Activated T-helper 1 cell treated with anti-CD3 and anti-CD28 coated beads, Interleukin-12 subunit alpha, Interleukin-12 subunit beta, Interleukin-2, Interleukin-4 antibody, amounts not matched to agents 30 ng/mL and 10 ng/mL and 1 ng/mL, durations not matched to agents 14 hours and 24 hours and 36 hours (primary cell): ENCODE results near the gene TMEM132C. TPM values are rescaled to one million over a fixed set of nuclear protein-coding genes. Genes with fewer than 3 reads are reported as not detected.

Source experiments
- DNase-seq: peaks from one replicate; pipeline ENCODE4 v3.0.0; 2021; ENCODE audit warnings: low spot score
- H3K27ac Mint-ChIP-seq: one replicate; pipeline ENCODE4 v1.8.0; 2021; ENCODE audit warnings: mild to moderate bottlenecking, mixed read lengths
- H3K27me3 Mint-ChIP-seq: one replicate; pipeline ENCODE4 v1.8.0; 2022; ENCODE audit warnings: mild to moderate bottlenecking, moderate library complexity, mixed read lengths; ENCODE audit not compliant: insufficient read depth
- H3K36me3 Mint-ChIP-seq: one replicate; pipeline ENCODE4 v1.8.0; 2021; ENCODE audit warnings: low read depth, mixed read lengths
- H3K4me1 Mint-ChIP-seq: one replicate; pipeline ENCODE4 v1.8.0; 2021; ENCODE audit warnings: low read depth, mixed read lengths
- H3K4me3 Mint-ChIP-seq: one replicate; pipeline ENCODE4 v1.8.0; 2021; ENCODE audit warnings: mild to moderate bottlenecking, moderate library complexity, mixed read lengths
- H3K9me3 Mint-ChIP-seq: one replicate; pipeline ENCODE4 v1.8.0; 2021; ENCODE audit warnings: mixed read lengths
- intact Hi-C: fragments of 100-400 bp; cut with micrococcal nuclease; formaldehyde crosslinking; loops from one replicate; pipeline ENCODE4 v1.15.1; 2024
- total RNA-seq: library from RNA; stranded (reverse); gene quantifications from 2 replicates; pipeline ENCODE4 v1.2.3, GENCODE V29; 2022

The TMEM132C gene
- total RNA-seq, 1 donor from 2014 or later, result not detected

DNA sequence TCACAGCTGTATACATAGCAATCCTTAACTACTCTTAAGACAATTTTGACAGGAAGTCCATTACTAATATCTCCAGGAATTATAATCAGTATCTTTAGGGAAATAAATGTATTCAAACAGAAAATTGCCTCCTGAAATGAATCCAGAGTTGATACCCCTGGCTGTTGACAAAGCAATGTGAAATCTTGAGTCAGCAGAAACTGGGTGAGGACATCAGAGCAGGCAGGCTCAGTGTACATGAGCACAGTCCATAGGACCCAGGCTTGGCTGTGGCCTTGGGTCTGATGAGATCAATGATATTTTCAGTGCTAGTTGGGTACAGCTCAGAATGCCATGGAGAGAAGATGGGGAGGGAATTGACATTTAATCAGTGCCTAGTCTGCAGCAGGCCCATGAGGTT lies 405.5 kb downstream of the TMEM132C start:
- DNase-seq, result no peak
- no peaks in the 10 kb centered on the region for H3K4me1 Mint-ChIP-seq
- H3K9me3 Mint-ChIP-seq, result peaks cover 3% of the 10 kb centered on the region
- intact Hi-C loops, result no loop called here
- H3K27ac Mint-ChIP-seq, result no peak overlapping the region
- H3K36me3 Mint-ChIP-seq, result no peaks in the 10 kb centered on the region
- H3K4me3 Mint-ChIP-seq, result no peak overlapping the region
- peaks cover 2% of the 10 kb centered on the region for H3K27me3 Mint-ChIP-seq

GRCh38 chr12:128672893-128673292 lies 405.9 kb downstream of the TMEM132C start:
- no peaks in the 10 kb centered on the region for H3K4me1 Mint-ChIP-seq
- peaks cover 2% of the 10 kb centered on the region for H3K27me3 Mint-ChIP-seq
- H3K36me3 Mint-ChIP-seq, result no peaks in the 10 kb centered on the region
- no peak overlapping the region for H3K4me3 Mint-ChIP-seq
- DNase-seq, result no peak
- H3K27ac Mint-ChIP-seq, result no peak overlapping the region
- peaks cover 3% of the 10 kb centered on the region for H3K9me3 Mint-ChIP-seq
- intact Hi-C loops, result no loop called here

- DNase-seq, result no peak
- intact Hi-C loops, result no loop called here
- Mint-ChIP-seq H3K4me3 (no peak overlapping the region), H3K9me3 (no peaks in the 10 kb centered on the region), H3K27ac (no peak overlapping the region), H3K36me3 (no peaks in the 10 kb centered on the region), H3K27me3 (peaks cover 2% of the 10 kb centered on the region), H3K4me1 (no peaks in the 10 kb centered on the region)
These were observed 408.6 kb downstream of the TMEM132C start for GRCh38 chr12:128675576-128675975.

DNA sequence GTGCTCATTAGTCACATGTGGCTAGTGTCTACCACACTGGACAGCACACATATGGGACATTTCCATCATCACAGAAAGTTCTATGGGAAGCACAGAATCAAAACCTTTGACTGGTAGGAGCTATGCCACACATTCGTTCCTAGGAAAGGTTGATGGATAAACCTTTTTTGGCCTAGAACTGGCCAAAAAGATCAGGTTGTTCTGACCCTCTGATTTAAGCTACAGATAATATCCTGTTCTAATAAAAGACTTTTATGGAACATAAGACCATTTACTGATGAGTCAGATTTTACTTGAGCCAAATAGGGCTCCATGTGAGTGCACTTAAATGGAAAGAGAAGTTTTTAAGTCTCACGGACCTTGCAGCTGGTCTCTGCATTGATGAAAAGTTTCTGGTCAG lies 413.6 kb downstream of the TMEM132C start:
- Mint-ChIP-seq H3K27me3 (no peaks in the 10 kb centered on the region), H3K4me3 (no peak overlapping the region), H3K36me3 (no peaks in the 10 kb centered on the region), H3K27ac (no peak overlapping the region), H3K9me3 (peaks cover 4% of the 10 kb centered on the region), H3K4me1 (no peaks in the 10 kb centered on the region)
- no peak for DNase-seq
- intact Hi-C loops, result no loop called here

DNA sequence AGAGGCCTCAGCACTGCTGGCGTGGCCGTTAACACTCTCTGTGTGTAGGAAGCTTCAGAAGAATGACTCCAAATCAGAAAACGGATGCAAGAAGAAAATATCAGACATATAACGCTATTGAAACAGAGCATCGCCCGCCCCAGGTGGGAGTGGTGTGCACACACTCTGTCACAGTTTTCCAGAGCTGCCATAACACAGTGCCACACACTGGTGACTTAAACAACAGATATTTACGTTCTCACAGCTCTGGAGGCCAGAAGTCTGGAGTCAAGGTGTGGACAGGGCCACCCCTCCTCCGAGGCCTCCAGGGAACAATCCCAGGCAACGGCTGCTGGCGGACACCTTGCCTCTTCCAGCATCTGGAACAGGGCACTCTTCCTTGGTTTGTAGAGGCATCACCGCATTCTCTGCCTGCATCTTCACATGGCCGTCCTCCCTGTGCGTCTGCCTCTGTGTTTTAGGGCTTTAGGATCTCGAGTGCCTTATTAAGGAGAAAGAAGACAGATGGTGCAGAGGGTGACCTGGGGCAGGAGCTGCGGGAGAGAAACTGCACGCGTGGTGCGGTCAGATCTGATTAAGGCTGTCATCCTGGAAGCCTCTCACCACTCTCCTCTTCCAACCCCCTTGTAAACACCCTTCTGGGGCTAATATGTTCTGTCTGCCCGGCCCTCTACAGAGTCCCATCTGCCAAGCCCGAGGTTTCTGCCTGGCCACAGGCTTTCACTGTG lies 415.7 kb downstream of the TMEM132C start:
- Mint-ChIP-seq H3K27me3 (no peaks in the 10 kb centered on the region), H3K9me3 (peaks cover 4% of the 10 kb centered on the region)
- intact Hi-C loops, result no loop called here

GRCh38 chr12:128684352-128684751 lies 417.4 kb downstream of the TMEM132C start:
- H3K9me3 Mint-ChIP-seq, result peaks cover 4% of the 10 kb centered on the region
- H3K27me3 Mint-ChIP-seq, result peaks cover 2% of the 10 kb centered on the region

More for the DNA sequence above, 415.7 kb downstream of the TMEM132C start:
- H3K4me3 Mint-ChIP-seq, result no peak overlapping the region
- H3K27ac Mint-ChIP-seq, result no peak overlapping the region
- no peaks in the 10 kb centered on the region for H3K4me1 Mint-ChIP-seq
- H3K36me3 Mint-ChIP-seq, result no peaks in the 10 kb centered on the region
- no peak for DNase-seq

GRCh38 chr12:128685903-128686475 lies 419.0 kb downstream of the TMEM132C start:
- H3K4me1 Mint-ChIP-seq, result no peaks in the 10 kb centered on the region
- no peaks in the 10 kb centered on the region for H3K36me3 Mint-ChIP-seq
- H3K4me3 Mint-ChIP-seq, result no peak overlapping the region
- peaks cover 2% of the 10 kb centered on the region for H3K27me3 Mint-ChIP-seq
- H3K9me3 Mint-ChIP-seq, result peaks cover 4% of the 10 kb centered on the region
- no peak for DNase-seq
- H3K27ac Mint-ChIP-seq, result no peak overlapping the region
- intact Hi-C loops, result no loop called here

More at GRCh38 chr12:128684352-128684751, 417.4 kb downstream of the TMEM132C start:
- Mint-ChIP-seq H3K36me3 (no peaks in the 10 kb centered on the region), H3K27ac (no peak overlapping the region), H3K4me3 (no peak overlapping the region), H3K4me1 (no peaks in the 10 kb centered on the region)
- intact Hi-C loops, result no loop called here
- no peak for DNase-seq

GRCh38 chr12:128687851-128688250 lies 420.9 kb downstream of the TMEM132C start:
- Mint-ChIP-seq H3K4me3 (no peak overlapping the region), H3K4me1 (no peaks in the 10 kb centered on the region), H3K27me3 (peaks cover 2% of the 10 kb centered on the region), H3K36me3 (no peaks in the 10 kb centered on the region), H3K27ac (no peak overlapping the region), H3K9me3 (peaks cover 4% of the 10 kb centered on the region)
- DNase-seq, result no peak
- intact Hi-C loops, result no loop called here

DNA sequence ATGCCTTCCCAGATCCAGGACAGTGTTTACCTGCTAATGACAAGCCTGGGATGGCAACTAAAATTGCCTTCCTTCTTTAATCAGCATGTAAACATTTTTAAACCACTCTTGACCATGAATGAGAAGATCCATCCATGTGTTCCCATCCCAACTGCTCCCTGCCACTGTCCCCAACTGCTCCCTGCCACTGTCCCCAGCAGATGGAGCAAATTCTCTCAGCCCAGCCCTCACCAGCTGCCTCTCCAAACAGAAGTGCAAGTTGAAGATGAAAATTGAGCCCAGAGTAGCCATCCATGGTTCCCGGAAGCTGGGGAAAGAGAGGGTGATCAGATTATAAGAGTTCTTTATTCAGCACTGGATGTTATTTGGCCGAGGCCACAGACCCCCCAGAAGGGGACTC lies 423.7 kb downstream of the TMEM132C start:
- no peaks in the 10 kb centered on the region for H3K9me3 Mint-ChIP-seq
- H3K4me3 Mint-ChIP-seq, result no peak overlapping the region

DNA sequence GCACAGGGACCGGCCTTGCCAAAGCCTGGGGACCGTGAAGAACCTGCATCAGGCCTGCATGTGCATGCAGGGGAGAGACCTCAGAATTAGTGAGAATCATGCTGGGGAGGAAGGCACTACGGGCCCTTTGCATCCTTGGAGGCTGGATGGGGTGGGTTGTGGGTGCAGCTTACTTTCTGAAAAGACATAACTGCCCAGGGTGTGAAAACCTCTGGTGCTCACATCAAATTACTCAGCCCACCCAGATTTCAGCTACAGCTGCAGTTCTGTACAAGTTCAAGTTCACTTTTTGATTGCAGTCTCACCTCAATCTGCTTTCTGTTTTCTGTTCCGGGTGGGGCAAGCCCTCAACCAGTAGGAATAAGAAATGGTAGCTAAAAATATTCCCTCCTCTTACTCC lies 426.1 kb downstream of the TMEM132C start:
- H3K4me1 Mint-ChIP-seq, result no peaks in the 10 kb centered on the region
- peaks cover 4% of the 10 kb centered on the region for H3K9me3 Mint-ChIP-seq
- intact Hi-C loops, result no loop called here
- DNase-seq, result no peak
- no peak overlapping the region for H3K4me3 Mint-ChIP-seq
- H3K27ac Mint-ChIP-seq, result no peak overlapping the region
- H3K27me3 Mint-ChIP-seq, result peaks cover 2% of the 10 kb centered on the region
- H3K36me3 Mint-ChIP-seq, result no peaks in the 10 kb centered on the region

More for the DNA sequence above, 423.7 kb downstream of the TMEM132C start:
- intact Hi-C loops, result no loop called here
- Mint-ChIP-seq H3K4me1 (no peaks in the 10 kb centered on the region), H3K27me3 (peaks cover 2% of the 10 kb centered on the region), H3K36me3 (no peaks in the 10 kb centered on the region), H3K27ac (no peak overlapping the region)
- no peak for DNase-seq

GRCh38 chr12:128693771-128694170 lies 426.8 kb downstream of the TMEM132C start:
- H3K27ac Mint-ChIP-seq, result no peak overlapping the region
- no peaks in the 10 kb centered on the region for H3K27me3 Mint-ChIP-seq
- no peaks in the 10 kb centered on the region for H3K4me1 Mint-ChIP-seq
- no peak for DNase-seq
- H3K36me3 Mint-ChIP-seq, result no peaks in the 10 kb centered on the region
- no peak overlapping the region for H3K4me3 Mint-ChIP-seq
- intact Hi-C loops, result no loop called here
- H3K9me3 Mint-ChIP-seq, result peaks cover 4% of the 10 kb centered on the region

- no peak overlapping the region for H3K27ac Mint-ChIP-seq
- no peaks in the 10 kb centered on the region for H3K36me3 Mint-ChIP-seq
- no peak for DNase-seq
These were observed 427.5 kb downstream of the TMEM132C start for GRCh38 chr12:128694445-128694844.

DNA sequence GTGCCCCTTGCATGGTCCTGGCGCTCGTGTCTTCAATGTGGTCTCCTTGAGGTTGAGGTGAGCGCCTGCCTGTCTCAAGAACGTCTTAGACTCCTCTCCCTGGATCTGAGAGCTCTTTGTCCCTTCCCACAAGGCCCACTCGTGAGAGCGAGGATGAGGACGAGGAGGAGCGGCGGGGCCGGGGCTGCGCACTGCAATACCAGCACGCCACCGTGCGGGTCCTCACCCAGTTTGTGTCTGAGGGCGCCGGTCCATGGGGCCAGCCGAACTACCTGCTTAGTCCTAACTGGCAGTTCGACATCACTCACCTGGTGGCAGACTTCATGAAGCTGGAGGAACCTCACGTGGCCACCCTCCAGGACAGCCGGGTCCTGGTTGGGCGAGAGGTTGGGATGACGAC lies 428.7 kb downstream of the TMEM132C start:
- no peaks in the 10 kb centered on the region for H3K27me3 Mint-ChIP-seq
- DNase-seq, result no peak
- no peaks in the 10 kb centered on the region for H3K36me3 Mint-ChIP-seq
- H3K9me3 Mint-ChIP-seq, result peaks cover 8% of the 10 kb centered on the region
- no peak overlapping the region for H3K27ac Mint-ChIP-seq
- H3K4me3 Mint-ChIP-seq, result no peak overlapping the region
- H3K4me1 Mint-ChIP-seq, result no peaks in the 10 kb centered on the region
- intact Hi-C loops, result no loop called here

More at GRCh38 chr12:128694445-128694844, 427.5 kb downstream of the TMEM132C start:
- no peaks in the 10 kb centered on the region for H3K27me3 Mint-ChIP-seq
- H3K9me3 Mint-ChIP-seq, result peaks cover 6% of the 10 kb centered on the region
- intact Hi-C loops, result no loop called here
- no peak overlapping the region for H3K4me3 Mint-ChIP-seq
- no peaks in the 10 kb centered on the region for H3K4me1 Mint-ChIP-seq
